GM19240 (cell line): ENCODE results near the gene PILRA.

Experiments used
- DNase-seq: peaks from one replicate; pipeline ENCODE4 v3.0.0; 2011; ENCODE audit warnings: low spot score; ENCODE audit not compliant: insufficient read length

Gene PILRA

DNA sequence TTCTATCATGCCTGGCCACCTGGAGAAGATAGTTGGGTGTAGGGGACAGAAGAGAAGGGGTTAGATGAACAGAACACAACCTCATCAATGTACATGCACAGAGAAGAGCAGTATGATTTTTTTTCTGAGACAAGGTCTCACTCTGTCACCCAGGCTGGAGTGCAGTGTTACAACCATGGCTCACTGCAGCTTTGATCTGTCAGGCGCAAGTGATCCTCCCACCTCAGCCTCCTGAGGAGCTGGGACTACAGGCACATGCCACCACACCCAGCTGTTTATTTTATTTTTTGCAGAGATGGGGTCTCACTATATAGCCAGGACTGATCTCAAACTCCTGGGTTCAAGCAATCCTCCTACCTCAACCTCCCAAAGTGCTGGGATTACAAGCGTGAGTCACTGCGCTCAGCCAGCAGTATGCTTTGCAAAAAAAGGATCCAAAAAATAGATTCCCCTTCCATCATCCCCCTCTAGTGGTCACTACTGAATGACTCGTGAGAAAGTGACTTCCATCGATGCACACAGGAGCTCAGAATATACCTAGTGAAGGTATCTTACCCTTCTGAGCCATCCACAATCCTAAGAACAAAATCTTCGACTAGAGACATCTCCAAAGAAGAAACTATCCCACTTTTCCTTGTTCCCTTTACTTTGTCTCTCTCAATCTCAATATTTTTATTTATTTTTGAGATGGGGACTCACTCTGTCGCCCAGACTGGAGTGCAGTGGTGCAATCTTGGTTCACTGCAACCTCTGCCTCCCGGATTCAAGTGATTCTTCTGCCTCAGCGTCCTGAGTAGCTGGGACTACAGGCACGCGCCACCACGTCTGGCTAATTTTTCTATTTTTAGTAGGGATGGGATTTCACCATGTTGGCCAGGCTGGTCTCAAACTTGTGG is 34.2 kb downstream of the PILRA start:
- peak; percentile 41 for DNase-seq

DNA sequence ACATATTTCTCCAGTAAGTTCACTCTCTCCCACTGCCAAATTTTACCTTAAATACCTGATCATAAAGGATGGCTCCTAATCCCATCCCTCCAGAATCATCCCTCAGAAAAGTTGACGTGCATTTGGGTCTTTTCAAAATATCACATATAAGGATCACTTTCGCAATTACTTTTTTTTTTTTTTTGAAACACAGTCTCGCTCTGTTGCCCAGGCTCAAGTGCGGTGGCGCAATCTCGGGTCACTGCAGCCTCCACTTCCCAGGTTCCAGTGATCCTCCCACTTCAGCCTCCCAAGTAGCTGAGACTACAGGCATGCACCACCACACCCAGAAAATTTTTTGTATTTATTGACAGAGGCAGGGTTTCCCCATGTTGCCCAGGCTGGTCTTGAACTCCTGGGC is 37.8 kb downstream of the PILRA start:
- DNase-seq: no peak

DNA sequence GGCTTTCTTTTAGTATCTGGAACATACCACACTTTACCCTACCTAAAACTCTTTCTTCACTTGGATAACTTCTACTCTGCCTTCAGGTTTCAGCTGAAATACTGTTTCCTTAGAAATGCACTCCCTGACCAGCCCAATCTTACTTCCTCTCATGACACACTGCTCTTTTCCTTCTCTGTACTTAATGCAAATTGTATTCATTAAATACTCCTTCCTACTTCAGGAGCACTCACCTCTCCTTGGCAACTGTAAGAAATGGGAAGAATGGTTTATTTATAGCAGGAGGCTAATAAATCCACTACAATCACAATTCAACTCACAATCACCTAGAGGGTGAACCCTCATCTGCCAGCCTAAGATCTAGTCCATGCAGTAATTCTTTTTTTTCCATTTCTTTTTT is 40.1 kb downstream of the PILRA start:
- no peak for DNase-seq

DNA sequence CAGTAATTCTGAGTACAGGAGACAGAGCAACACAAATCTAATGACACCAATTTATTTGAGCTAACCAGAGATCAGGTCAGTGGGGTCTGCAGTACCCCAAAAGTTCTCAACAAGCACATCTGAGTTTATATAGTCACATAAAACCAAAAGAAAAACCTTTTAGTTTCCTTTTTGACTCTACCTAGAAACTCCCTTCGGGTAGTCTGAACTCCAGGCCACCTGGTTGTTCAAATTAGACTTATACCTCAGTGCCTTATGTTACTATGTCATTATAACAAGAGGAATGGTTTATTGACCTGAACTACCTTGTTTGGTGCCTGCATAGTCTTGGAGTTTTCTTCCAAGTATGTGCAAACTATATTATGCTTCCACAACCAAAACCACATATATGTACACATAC is 40.6 kb downstream of the PILRA start:
- no peak for DNase-seq

DNA sequence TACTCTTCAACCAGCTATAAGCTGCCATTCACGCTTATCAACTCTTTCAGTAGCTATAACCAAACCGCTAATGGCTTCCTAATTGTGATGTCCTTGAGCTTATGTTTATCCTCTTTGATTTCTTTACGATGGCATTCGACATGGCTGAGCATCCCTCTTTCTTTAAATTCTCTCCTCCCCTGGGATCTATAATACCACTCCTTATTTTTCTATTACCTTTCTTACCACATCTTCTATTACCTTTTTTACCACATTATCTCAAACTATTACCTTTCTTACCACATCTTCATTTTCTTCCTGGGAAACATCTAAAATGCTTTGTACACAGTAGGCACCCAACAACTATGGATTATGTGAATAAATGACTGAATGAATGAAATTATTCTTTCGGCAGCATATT is 42.2 kb downstream of the PILRA start:
- no peak for DNase-seq

DNA sequence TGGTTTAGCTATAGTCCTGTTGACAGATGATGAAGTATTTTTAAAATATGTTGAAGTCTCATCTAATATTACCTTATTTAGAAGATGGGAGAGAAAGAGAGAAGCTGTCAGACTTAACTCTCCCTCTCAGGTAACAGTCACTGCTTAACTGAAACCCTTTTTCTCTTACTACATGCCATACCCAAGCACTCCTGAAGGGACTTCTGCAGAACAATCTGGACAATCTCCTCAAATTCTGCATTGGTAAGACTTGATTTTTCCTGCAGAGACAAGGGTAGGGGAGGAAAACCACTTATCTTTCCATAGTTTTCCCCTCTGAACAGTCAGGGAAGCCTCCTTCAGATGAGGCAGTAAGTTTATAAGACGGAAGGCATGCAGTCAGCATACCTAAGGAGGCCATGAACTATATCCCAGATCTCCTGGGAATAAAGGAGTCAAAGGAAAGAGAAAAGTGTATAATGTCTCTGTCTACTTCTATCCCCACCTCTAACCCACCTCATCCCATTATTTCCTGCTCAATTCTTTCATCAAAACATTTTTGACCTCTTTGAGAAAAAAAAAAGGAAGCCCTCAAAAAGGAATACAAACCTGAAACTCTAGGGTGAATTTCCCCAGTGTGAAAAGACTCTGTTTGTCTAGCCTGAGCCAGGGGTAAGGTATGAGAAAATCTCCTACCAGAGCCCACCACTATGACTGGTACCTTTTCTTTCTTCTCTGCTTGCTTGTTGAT is 45.8 kb downstream of the PILRA start:
- DNase-seq: no peak

DNA sequence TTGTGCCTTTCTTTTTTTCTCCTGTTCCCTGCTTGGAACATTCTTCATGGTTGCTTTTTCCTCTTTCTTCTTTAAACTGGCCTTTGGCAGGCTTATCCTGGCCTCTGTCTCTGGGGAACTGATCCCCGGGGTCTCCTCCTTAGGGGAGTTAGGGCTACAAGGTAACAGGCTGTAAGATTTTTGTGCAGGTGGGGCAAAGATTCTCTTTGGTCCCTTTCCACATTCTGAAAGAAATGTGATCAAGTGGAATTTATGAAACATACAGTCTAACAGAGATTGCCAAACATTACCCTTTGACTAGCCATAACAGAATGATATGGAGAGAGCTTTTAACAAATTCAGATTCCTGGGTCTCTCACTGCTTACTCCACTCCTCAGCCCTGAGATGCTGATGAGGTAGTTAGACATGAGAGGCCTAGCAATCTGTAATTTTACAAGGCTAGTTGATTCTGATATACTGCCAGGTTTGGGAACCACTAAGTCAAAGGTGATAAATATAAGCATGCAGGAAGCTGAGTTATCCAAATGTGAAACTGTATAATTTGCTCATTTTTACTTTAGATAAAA is 46.5 kb downstream of the PILRA start:
- DNase-seq: no peak

DNA sequence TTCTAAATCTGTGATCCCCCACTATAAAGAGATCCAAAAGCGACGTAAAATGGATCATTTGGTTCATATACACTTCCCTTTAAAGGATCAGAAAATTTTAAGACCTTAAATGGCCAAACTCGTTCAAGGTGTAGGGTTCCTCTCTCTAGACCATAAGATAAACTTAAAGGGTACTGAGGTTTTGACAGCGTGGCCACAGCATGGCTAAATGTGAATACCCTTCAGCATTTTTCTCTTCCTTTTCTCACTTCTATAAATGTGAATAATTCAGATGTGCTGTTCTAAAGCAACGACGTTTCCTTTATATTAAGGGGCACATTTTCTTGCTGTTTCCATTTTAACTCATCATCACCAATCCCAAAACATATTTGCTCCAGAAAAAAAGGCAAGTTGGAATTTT is 50.0 kb downstream of the PILRA start:
- no peak for DNase-seq

DNA sequence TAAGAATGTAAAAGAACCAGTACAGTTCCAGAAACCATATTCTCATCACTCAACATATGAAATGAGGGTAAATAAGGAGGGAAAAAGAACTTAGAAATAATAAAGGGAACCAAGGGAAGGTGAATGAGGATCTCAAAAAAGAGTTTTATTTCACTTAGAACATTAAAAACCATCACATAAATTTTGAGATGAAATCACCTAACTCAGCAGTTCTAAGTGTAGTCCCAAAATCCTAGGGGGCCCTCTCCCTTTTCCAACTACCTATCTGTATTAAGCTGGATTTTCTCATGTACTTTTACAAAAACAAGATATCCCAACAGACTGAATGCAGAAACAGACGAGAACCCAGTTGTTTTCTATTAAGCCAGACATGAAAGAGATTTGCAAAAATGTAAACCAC is 52.1 kb downstream of the PILRA start:
- DNase-seq: no peak

DNA sequence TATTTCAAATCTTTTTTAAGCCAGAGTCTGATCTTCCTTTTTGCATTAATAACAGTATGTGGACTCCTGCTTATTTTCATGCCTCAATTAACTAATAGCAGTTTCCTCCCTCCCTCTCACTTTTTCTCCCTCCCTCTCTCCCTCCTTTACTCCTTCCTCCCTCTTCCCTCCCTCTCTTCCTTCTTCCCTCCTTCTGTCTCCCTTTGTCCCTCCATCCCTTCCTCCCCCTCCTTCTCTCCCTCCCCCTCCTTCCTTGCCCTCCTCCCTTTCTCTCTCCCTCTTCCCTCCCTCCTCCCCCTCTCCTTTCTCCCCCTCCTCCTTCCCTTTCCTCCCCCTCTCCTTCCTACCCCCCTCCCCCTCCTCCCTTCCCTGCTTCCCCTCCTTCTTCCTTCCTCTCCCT is 53.2 kb downstream of the PILRA start:
- DNase-seq: no peak

DNA sequence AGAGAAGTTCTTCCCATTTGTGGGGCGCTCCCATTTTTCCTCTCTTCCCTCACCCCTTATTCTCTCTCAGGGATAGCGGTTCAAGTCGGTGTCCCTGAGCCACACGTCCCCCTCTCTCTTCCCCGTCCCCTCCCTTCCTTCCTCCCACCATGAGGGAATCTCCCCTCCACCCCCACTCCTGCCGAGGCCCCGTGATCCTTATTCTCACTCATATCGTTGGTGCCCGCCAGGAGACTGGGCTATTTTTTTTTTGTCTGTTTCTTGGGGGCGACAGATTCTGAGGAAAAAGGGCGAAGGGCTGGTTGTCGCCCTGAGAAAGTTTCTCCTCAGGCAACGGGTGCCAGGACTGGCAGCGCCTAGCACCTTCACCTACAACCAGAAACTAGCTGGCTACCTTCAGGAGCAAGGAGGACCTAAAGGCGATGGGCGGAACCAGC is 54.5 kb downstream of the PILRA start:
- DNase-seq: no peak

DNA sequence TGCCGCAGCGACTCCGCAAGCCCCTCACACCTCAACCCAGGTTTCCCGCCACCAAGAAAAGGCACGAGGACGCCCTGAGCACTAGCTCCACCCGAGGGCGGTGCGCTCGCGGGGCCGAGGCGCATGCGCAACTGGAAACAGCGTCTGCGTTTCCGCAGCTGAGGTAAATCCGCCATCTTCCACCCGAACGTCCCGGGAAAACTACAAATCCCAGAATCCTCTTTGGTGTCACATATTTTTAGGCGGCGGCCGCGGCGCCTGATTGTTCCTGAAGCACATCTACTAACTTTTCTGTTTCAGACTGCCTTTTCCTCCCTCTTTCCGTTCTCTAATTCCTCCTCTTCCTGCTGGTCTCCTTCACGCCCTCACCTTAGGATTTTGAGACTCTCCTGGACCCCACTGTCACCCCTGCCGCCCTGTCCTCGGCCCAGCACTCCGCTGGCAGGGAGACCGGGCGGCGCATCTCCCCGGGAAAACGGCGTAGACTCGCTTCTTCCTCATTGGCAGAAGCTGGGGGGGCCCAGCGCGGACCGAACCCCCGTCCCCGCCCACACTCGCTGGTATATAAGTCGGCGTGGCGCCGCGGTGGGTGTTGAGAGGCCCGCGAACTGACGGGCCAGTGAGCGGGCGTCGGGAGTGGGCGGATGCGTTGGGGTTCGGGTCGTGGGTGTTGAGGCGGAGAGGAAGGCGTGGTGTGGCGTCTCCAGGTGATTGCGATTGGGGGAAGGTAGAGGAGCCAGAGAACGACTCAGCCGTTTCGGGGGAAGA is 55.1 kb downstream of the PILRA start, which contains the start of gene ZCWPW1:
Gene ZCWPW1, minus strand, starts transcription at position 505 of the 768 bp plus-strand sequence. CDS start 8,054 bp downstream, outside the sequence.
- peak; percentile 71 for DNase-seq

DNA sequence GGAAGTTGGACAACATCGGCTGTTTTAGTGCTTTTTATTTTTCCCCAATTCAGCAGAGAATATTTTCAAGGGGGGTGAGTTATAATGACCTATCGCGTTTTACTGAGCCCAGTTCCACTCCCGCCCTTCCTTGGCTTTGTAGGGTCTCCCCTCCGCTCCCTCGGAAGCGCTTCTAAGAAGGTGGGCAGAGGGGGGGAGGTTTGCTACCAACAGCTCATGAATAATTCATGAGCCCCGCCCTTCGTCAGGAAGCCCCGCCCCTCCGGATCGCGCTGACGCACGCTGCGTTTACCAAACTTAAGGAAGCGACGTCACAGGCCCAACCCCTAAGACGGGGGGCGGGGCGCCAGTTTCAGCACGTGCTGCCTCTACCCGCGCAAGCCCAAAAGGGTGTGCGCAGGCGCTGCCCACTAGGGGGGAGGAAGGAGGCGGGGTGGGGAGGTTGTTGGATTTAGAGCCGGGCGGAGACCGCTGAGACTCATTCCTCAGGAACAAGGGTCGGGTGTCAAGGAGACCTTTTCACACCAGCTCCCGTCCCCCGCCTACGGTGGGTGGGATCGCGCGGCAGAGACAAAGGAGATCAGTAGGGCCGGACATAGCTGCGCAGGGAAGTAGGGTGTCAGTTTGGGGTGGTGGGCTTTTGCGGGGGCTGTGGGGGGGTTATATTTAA is 55.8 kb downstream of the PILRA start:
- peak; percentile 71 for DNase-seq

DNA sequence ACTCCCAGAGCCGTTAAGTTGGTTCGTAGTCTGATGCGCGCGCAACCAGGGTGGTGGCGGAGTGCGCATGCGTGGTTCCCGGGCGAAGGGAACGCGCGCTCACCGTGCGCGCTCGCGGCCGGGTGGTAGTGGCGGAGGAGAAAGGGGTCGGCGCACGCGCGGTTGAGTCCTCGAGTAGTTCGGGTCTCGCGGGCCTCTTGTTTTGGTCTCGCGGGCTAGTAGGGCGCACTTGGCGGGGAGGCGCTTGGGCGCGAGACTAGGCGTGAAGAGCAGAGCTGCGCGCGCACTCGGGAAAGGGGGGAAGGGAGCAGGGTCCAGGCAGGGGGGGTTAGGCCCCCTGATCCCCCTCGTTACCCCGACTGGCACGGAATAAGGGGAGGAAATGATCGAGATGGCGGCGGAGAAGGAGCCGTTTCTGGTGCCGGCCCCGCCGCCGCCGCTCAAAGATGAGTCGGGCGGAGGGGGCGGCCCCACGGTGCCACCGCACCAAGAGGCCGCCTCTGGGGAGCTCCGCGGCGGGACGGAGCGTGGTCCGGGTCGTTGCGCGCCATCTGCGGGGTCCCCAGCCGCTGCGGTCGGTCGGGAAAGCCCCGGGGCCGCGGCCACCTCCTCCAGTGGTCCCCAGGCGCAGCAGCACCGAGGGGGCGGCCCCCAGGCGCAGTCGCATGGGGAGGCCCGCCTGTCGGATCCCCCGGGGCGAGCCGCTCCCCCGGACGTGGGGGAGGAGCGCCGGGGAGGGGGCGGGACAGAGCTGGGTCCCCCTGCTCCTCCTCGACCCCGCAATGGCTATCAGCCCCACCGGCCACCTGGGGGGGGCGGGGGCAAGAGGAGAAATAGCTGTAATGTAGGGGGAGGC is 56.6 kb downstream of the PILRA start, which contains the start of gene MEPCE:
Gene MEPCE, plus strand, starts transcription at position 195 of the 856 bp plus-strand sequence. Its CDS starts 188 bp downstream, at position 383.
- peak; percentile 77 for DNase-seq

DNA sequence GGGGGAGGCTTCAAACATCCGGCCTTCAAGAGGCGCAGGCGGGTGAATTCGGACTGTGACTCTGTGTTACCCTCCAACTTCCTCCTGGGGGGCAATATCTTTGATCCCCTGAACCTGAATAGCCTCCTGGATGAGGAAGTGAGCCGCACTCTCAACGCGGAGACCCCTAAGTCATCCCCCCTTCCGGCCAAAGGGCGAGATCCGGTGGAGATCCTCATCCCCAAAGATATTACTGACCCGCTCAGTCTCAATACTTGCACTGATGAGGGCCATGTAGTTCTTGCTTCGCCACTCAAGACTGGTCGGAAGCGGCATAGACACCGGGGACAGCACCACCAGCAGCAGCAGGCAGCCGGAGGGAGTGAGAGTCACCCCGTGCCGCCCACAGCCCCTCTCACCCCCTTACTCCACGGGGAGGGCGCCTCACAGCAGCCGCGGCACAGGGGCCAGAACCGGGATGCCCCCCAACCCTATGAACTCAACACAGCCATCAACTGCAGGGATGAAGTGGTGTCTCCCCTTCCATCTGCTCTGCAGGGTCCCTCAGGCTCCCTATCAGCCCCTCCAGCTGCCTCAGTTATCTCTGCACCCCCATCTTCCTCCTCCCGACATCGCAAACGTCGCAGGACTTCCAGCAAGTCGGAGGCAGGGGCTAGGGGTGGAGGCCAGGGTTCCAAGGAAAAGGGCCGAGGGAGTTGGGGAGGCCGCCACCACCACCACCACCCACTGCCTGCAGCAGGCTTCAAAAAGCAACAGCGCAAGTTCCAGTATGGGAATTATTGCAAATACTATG is 57.4 kb downstream of the PILRA start:
- no peak for DNase-seq

DNA sequence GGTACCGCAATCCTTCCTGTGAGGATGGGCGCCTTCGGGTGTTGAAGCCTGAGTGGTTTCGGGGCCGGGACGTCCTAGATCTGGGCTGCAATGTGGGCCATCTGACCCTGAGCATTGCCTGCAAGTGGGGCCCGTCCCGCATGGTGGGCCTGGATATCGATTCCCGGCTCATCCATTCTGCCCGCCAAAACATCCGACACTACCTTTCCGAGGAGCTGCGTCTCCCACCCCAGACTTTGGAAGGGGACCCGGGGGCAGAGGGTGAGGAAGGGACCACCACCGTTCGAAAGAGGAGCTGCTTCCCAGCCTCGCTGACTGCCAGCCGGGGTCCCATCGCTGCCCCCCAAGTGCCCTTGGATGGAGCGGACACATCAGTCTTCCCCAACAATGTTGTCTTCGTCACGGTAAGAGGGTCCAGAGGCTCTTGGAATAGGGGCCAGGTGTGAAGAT is 58.0 kb downstream of the PILRA start:
- no peak for DNase-seq

DNA sequence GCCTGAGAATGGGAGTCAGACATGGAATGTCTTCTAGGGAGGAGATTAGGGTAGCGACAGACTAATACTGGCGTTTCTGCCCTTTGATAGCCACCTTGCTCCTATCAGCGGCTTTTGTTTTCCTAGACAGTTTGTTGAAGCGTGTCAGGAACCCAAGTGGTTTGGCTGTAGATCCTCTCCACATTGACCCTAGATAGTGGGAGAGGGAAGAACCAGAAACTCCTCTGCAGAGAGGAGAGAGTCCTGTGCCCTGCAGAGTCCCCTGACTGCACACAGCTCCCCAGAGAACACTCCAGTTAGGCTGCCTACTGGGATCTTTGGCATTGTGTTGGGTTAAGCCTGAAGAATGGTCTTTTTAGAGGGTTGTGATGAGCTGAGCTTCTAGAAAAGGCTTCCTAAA is 58.8 kb downstream of the PILRA start:
- DNase-seq: no peak

DNA sequence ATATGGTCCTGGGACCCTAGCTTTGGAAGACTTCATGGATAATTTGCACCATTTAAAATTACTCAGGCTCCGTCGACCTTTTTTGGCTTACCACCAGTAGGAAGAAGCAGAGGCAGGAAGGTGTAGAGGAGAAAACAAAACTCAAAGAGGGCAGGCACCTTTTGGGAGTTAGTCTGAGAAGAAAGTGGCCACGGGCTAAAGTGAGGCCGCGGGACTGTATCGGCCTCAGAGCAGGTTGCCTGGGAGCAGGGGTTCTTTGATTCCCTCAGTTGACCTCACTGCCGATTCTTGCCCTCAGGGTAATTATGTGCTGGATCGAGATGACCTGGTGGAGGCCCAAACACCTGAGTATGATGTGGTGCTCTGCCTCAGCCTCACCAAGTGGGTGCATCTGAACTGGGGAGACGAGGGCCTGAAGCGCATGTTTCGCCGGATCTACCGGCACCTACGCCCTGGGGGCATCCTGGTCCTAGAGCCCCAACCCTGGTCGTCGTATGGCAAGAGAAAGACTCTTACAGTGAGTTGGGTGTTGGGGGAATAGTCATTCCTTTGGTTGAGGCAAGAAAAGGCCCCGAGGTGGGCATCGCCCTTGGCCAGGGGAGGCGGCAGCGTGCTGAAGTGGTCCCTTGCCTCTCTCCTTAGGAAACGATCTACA is 59.5 kb downstream of the PILRA start:
- no peak for DNase-seq

DNA sequence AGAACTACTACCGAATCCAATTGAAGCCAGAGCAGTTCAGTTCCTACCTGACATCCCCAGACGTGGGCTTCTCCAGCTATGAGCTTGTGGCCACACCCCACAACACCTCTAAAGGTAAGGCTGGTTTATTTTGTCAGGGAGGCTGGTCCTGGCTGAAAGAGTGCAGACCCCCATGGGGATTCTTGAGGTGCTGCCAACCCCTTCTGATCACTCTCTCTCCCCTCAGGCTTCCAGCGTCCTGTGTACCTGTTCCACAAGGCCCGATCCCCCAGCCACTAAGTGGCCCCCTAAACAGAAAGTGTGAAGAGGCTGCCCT is 59.9 kb downstream of the PILRA start:
- DNase-seq: no peak
